Measurements from ENCODE around the gene RBM45.
"Not testable (repeated sequence)": the region's sequence is repeated elsewhere in the genome, so short reads cannot be mapped to it uniquely, and the experiment has no call there.

The RBM45 gene

GRCh38 chr2:178142274-178143065, 30.2 kb downstream of the RBM45 start:
- Histone ChIP-seq H3K27ac (ENCODE audit: low read length) (no peak overlapping the region), H3K4me3 (ENCODE audit: low read depth in 1 of 2, low read length in 2 of 2) (no peak overlapping the region), H3K27me3 (ENCODE audit: low read depth, low read length) (no peaks in the 10 kb centered on the region), H3K4me1 (ENCODE audit: control insufficient read depth in 1 of 2, insufficient read depth in 2 of 2, low read length in 2 of 2) (no peaks in the 10 kb centered on the region), H3K36me3 (ENCODE audit: control insufficient read depth in 1 of 2, insufficient read depth in 2 of 2, low read length in 2 of 2) (no peaks in the 10 kb centered on the region), H3K9me3 (ENCODE audit: control insufficient read depth in 1 of 2, low read length in 2 of 2) (no peaks in the 10 kb centered on the region)

- H3K4me3 ChIP-seq (ENCODE audit: low read depth in 1 of 2, low read length in 2 of 2) = no peak overlapping the region
- H3K27ac ChIP-seq (ENCODE audit: low read length) = no peak overlapping the region
- H3K4me1 ChIP-seq (ENCODE audit: control insufficient read depth in 1 of 2, insufficient read depth in 2 of 2, low read length in 2 of 2) = no peaks in the 10 kb centered on the region
- H3K9me3 ChIP-seq (ENCODE audit: control insufficient read depth in 1 of 2, low read length in 2 of 2) = no peaks in the 10 kb centered on the region
- H3K27me3 ChIP-seq (ENCODE audit: low read depth, low read length) = no peaks in the 10 kb centered on the region
- H3K36me3 ChIP-seq (ENCODE audit: control insufficient read depth in 1 of 2, insufficient read depth in 2 of 2, low read length in 2 of 2) = no peaks in the 10 kb centered on the region
These were observed 31.2 kb downstream of the RBM45 start for GRCh38 chr2:178143481-178143880.

- no peaks in the 10 kb centered on the region for H3K27me3 ChIP-seq (ENCODE audit: low read depth, low read length)
- no peak overlapping the region for H3K4me3 ChIP-seq (ENCODE audit: low read depth in 1 of 2, low read length in 2 of 2)
These were observed 39.8 kb downstream of the RBM45 start for GRCh38 chr2:178152033-178152432.

GRCh38 chr2:178152542-178152941, 40.3 kb downstream of the RBM45 start:
- no peaks in the 10 kb centered on the region for H3K4me1 ChIP-seq (ENCODE audit: control insufficient read depth in 1 of 2, insufficient read depth in 2 of 2, low read length in 2 of 2)
- H3K27me3 ChIP-seq (ENCODE audit: low read depth, low read length) = no peaks in the 10 kb centered on the region
- H3K4me3 ChIP-seq (ENCODE audit: low read depth in 1 of 2, low read length in 2 of 2) = no peak overlapping the region
- H3K36me3 ChIP-seq (ENCODE audit: control insufficient read depth in 1 of 2, insufficient read depth in 2 of 2, low read length in 2 of 2) = no peaks in the 10 kb centered on the region
- no peak overlapping the region for H3K27ac ChIP-seq (ENCODE audit: low read length)
- H3K9me3 ChIP-seq (ENCODE audit: control insufficient read depth in 1 of 2, low read length in 2 of 2) = no peaks in the 10 kb centered on the region

More at GRCh38 chr2:178152033-178152432, 39.8 kb downstream of the RBM45 start:
- Histone ChIP-seq H3K27ac (ENCODE audit: low read length) (no peak overlapping the region), H3K36me3 (ENCODE audit: control insufficient read depth in 1 of 2, insufficient read depth in 2 of 2, low read length in 2 of 2) (no peaks in the 10 kb centered on the region), H3K4me1 (ENCODE audit: control insufficient read depth in 1 of 2, insufficient read depth in 2 of 2, low read length in 2 of 2) (no peaks in the 10 kb centered on the region), H3K9me3 (ENCODE audit: control insufficient read depth in 1 of 2, low read length in 2 of 2) (no peaks in the 10 kb centered on the region)

- H3K27me3 ChIP-seq (ENCODE audit: low read depth, low read length) = no peaks in the 10 kb centered on the region
- H3K4me3 ChIP-seq (ENCODE audit: low read depth in 1 of 2, low read length in 2 of 2) = no peak overlapping the region
- H3K36me3 ChIP-seq (ENCODE audit: control insufficient read depth in 1 of 2, insufficient read depth in 2 of 2, low read length in 2 of 2) = no peaks in the 10 kb centered on the region
- H3K4me1 ChIP-seq (ENCODE audit: control insufficient read depth in 1 of 2, insufficient read depth in 2 of 2, low read length in 2 of 2) = no peaks in the 10 kb centered on the region
- H3K9me3 ChIP-seq (ENCODE audit: control insufficient read depth in 1 of 2, low read length in 2 of 2) = no peaks in the 10 kb centered on the region
- H3K27ac ChIP-seq (ENCODE audit: low read length) = no peak overlapping the region
These were observed 40.7 kb downstream of the RBM45 start for GRCh38 chr2:178152977-178153376.

GRCh38 chr2:178153878-178154277, 41.6 kb downstream of the RBM45 start:
- H3K4me3 ChIP-seq (ENCODE audit: low read depth in 1 of 2, low read length in 2 of 2); H3K36me3 ChIP-seq (ENCODE audit: control insufficient read depth in 1 of 2, insufficient read depth in 2 of 2, low read length in 2 of 2); H3K9me3 ChIP-seq (ENCODE audit: control insufficient read depth in 1 of 2, low read length in 2 of 2); H3K27me3 ChIP-seq (ENCODE audit: low read depth, low read length); H3K27ac ChIP-seq (ENCODE audit: low read length); H3K4me1 ChIP-seq (ENCODE audit: control insufficient read depth in 1 of 2, insufficient read depth in 2 of 2, low read length in 2 of 2): not testable (repeated sequence)

GRCh38 chr2:178155524-178155923, 43.3 kb downstream of the RBM45 start:
- no peak overlapping the region for H3K27ac ChIP-seq (ENCODE audit: low read length)
- no peaks in the 10 kb centered on the region for H3K36me3 ChIP-seq (ENCODE audit: control insufficient read depth in 1 of 2, insufficient read depth in 2 of 2, low read length in 2 of 2)
- no peak overlapping the region for H3K4me3 ChIP-seq (ENCODE audit: low read depth in 1 of 2, low read length in 2 of 2)
- no peaks in the 10 kb centered on the region for H3K4me1 ChIP-seq (ENCODE audit: control insufficient read depth in 1 of 2, insufficient read depth in 2 of 2, low read length in 2 of 2)
- no peaks in the 10 kb centered on the region for H3K9me3 ChIP-seq (ENCODE audit: control insufficient read depth in 1 of 2, low read length in 2 of 2)
- H3K27me3 ChIP-seq (ENCODE audit: low read depth, low read length) = no peaks in the 10 kb centered on the region

- Histone ChIP-seq H3K27me3 (ENCODE audit: low read depth, low read length) (no peaks in the 10 kb centered on the region), H3K4me3 (ENCODE audit: low read depth in 1 of 2, low read length in 2 of 2) (no peak overlapping the region), H3K9me3 (ENCODE audit: control insufficient read depth in 1 of 2, low read length in 2 of 2) (no peaks in the 10 kb centered on the region), H3K27ac (ENCODE audit: low read length) (no peak overlapping the region), H3K4me1 (ENCODE audit: control insufficient read depth in 1 of 2, insufficient read depth in 2 of 2, low read length in 2 of 2) (no peaks in the 10 kb centered on the region), H3K36me3 (ENCODE audit: control insufficient read depth in 1 of 2, insufficient read depth in 2 of 2, low read length in 2 of 2) (no peaks in the 10 kb centered on the region)
These were observed 45.3 kb downstream of the RBM45 start for GRCh38 chr2:178157574-178157973.

- Histone ChIP-seq H3K4me3 (ENCODE audit: low read depth in 1 of 2, low read length in 2 of 2) (no peak overlapping the region), H3K9me3 (ENCODE audit: control insufficient read depth in 1 of 2, low read length in 2 of 2) (no peaks in the 10 kb centered on the region), H3K27me3 (ENCODE audit: low read depth, low read length) (no peaks in the 10 kb centered on the region), H3K4me1 (ENCODE audit: control insufficient read depth in 1 of 2, insufficient read depth in 2 of 2, low read length in 2 of 2) (no peaks in the 10 kb centered on the region), H3K27ac (ENCODE audit: low read length) (no peak overlapping the region), H3K36me3 (ENCODE audit: control insufficient read depth in 1 of 2, insufficient read depth in 2 of 2, low read length in 2 of 2) (no peaks in the 10 kb centered on the region)
These were observed 47.7 kb downstream of the RBM45 start for GRCh38 chr2:178159966-178160365.

GRCh38 chr2:178160601-178161000, 48.4 kb downstream of the RBM45 start:
- no peaks in the 10 kb centered on the region for H3K9me3 ChIP-seq (ENCODE audit: control insufficient read depth in 1 of 2, low read length in 2 of 2)
- no peak overlapping the region for H3K4me3 ChIP-seq (ENCODE audit: low read depth in 1 of 2, low read length in 2 of 2)
- no peaks in the 10 kb centered on the region for H3K4me1 ChIP-seq (ENCODE audit: control insufficient read depth in 1 of 2, insufficient read depth in 2 of 2, low read length in 2 of 2)
- no peaks in the 10 kb centered on the region for H3K36me3 ChIP-seq (ENCODE audit: control insufficient read depth in 1 of 2, insufficient read depth in 2 of 2, low read length in 2 of 2)
- no peaks in the 10 kb centered on the region for H3K27me3 ChIP-seq (ENCODE audit: low read depth, low read length)
- no peak overlapping the region for H3K27ac ChIP-seq (ENCODE audit: low read length)

- no peak overlapping the region for H3K4me3 ChIP-seq (ENCODE audit: low read depth in 1 of 2, low read length in 2 of 2)
- H3K9me3 ChIP-seq (ENCODE audit: control insufficient read depth in 1 of 2, low read length in 2 of 2) = no peaks in the 10 kb centered on the region
- H3K4me1 ChIP-seq (ENCODE audit: control insufficient read depth in 1 of 2, insufficient read depth in 2 of 2, low read length in 2 of 2) = peaks cover 0 to 5% of the 10 kb centered on the region in 2 donors
- H3K36me3 ChIP-seq (ENCODE audit: control insufficient read depth in 1 of 2, insufficient read depth in 2 of 2, low read length in 2 of 2) = no peaks in the 10 kb centered on the region
- H3K27me3 ChIP-seq (ENCODE audit: low read depth, low read length) = no peaks in the 10 kb centered on the region
- no peak overlapping the region for H3K27ac ChIP-seq (ENCODE audit: low read length)
These were observed 51.2 kb downstream of the RBM45 start for GRCh38 chr2:178163395-178163794.

GRCh38 chr2:178163911-178164310, 51.7 kb downstream of the RBM45 start:
- Histone ChIP-seq H3K36me3 (ENCODE audit: control insufficient read depth in 1 of 2, insufficient read depth in 2 of 2, low read length in 2 of 2) (no peaks in the 10 kb centered on the region), H3K4me1 (ENCODE audit: control insufficient read depth in 1 of 2, insufficient read depth in 2 of 2, low read length in 2 of 2) (peaks cover 0 to 5% of the 10 kb centered on the region in 2 donors), H3K4me3 (ENCODE audit: low read depth in 1 of 2, low read length in 2 of 2) (no peak overlapping the region), H3K27me3 (ENCODE audit: low read depth, low read length) (no peaks in the 10 kb centered on the region), H3K9me3 (ENCODE audit: control insufficient read depth in 1 of 2, low read length in 2 of 2) (no peaks in the 10 kb centered on the region), H3K27ac (ENCODE audit: low read length) (no peak overlapping the region)

Data from muscle layer of duodenum (tissue), 2 donors.